Small intestine (tissue), 7 donors: ENCODE measurements around the gene PERM1. TPM values are rescaled to one million over a fixed set of nuclear protein-coding genes. Genes with fewer than 3 reads are reported as not detected.
"Not testable (repeated sequence)": the region's sequence is repeated elsewhere in the genome, so short reads cannot be mapped to it uniquely, and the experiment has no call there.

Source experiments
- DNase-seq, 2 donors: peaks; one replicate each; pipeline versions ENCODE4 v3.0.0 to v3.0.0-alpha.2; 2013
- FAIRE-seq: peaks from 2 replicates; lab custom pipeline; 2012; peaks lifted over from hg19 to GRCh38; lab: Jason Lieb, UNC
- H3K27ac ChIP-seq, 3 donors: one replicate each; pipeline ENCODE4 v1.5.1; 2013; ENCODE audit warnings: low read length in 2 of 3, mild to moderate bottlenecking in 2 of 3, control low read depth in 1 of 3, inconsistent platforms in 1 of 3, low read depth in 1 of 3, moderate library complexity in 1 of 3
- H3K27me3 ChIP-seq, 3 donors: one replicate each; pipeline ENCODE4 v1.6.1; 2013; ENCODE audit warnings: low read length in 3 of 3, inconsistent platforms in 1 of 3; ENCODE audit not compliant: control insufficient read depth in 3 of 3, insufficient read depth in 3 of 3
- H3K36me3 ChIP-seq, 3 donors: one replicate each; pipeline ENCODE4 v1.6.1; 2013; ENCODE audit warnings: low read length in 3 of 3, inconsistent platforms in 1 of 3, low read depth in 1 of 3, mild to moderate bottlenecking in 1 of 3, moderate library complexity in 1 of 3; ENCODE audit not compliant: control insufficient read depth in 3 of 3, insufficient read depth in 2 of 3
- H3K4me1 ChIP-seq, 3 donors: one replicate each; pipeline ENCODE4 v1.6.1; 2013; ENCODE audit warnings: low read length in 2 of 3, inconsistent platforms in 1 of 3, low read depth in 1 of 3, mild to moderate bottlenecking in 1 of 3, moderate library complexity in 1 of 3; ENCODE audit not compliant: control insufficient read depth in 3 of 3, insufficient read depth in 2 of 3
- H3K4me3 ChIP-seq, 3 donors: one replicate each; pipeline ENCODE4 v1.5.1; 2013; ENCODE audit warnings: low read length in 3 of 3, control low read depth in 1 of 3, inconsistent platforms in 1 of 3, low read depth in 1 of 3, mild to moderate bottlenecking in 1 of 3, moderate library complexity in 1 of 3
- H3K9me3 ChIP-seq, 2 donors: one replicate each; pipeline ENCODE4 v1.6.1; 2013; ENCODE audit warnings: low read depth in 1 of 2, low read length in 1 of 2; ENCODE audit not compliant: control insufficient read depth in 2 of 2, insufficient read depth in 1 of 2
- WGBS, 3 donors: extraction: QIAGEN DNeasy Blood & Tissue Kit; methylation state at CpG; one replicate each; pipeline ENCODE4 v1.1.7; 2013; 5-methylcytosine and 5-hydroxymethylcytosine counted together
- polyA plus RNA-seq, 4 donors: library from polyadenylated mRNA; stranded (reverse) in 3 of 4; unstranded in 1 of 4; fragments of 200-250 nt in 3 of 4; fragments of 120-200 nt in 1 of 4; gene quantifications; one replicate each; pipeline versions ENCODE4 v1.2.1 to v1.2.3, GENCODE V29; 2013
- donor health status: healthy with polysubstance abuse.
- donor health status: control.
- donor health status: control.
- donor health status: Bipolar disorder and iron deficiency.
- donor health status: healthy.

PERM1 gene
- polyA plus RNA-seq, 4 donors, result 0.22 to 1.6 (median 0.30) TPM; not detected in 1

GRCh38 chr1:979744-980072 is 2.2 kb downstream of the PERM1 start:
- 76 to 93% (median 89%) methylated on average over 9 of the region's 9 CpGs for WGBS, 3 donors

DNA sequence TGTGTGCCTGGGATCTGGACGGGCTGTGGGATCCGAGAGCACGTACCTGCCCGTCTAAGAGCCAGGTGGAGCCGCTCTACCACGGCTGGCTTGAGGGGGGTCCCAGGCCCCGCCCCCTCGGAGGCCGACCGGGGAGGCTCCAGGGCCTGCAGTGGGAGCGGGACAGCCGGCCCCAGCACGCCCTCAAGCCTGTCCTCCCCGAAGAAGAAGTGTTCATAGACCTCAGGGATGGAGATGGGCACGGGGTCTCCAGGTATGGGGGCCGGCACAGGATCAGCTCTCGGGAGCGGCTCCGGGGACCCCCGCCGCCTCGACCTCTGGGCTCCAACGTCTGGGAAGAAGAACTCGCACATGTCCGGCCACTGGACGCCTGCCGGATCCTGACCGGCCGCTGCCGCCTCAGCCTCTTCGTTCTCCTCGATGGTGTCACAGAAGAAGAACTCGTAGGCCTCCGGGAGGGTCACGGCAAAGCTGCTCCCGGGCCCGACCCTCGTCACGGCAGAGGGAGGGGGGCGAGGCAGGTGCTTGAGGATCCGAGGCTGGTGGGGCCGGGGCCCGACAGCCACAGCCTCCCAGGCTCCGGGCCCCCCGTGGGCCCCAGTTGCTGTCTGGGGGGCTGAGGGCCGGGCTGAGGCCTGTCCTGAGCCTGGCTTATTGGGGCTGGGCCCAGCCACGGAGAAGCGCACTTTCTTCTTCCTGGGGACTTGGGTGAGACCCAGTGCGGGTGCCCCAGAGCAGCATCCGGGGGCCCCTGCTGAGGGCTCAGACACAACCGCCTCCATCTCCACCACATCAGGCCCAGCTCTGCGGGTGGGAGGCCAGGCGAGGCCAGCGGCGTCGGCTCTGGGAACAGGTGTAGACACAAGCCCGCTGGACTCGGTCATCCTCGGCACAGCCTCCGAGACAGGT is 2.8 kb downstream of the PERM1 start:
- peaks cover 0 to 52% (median 5%) of the 10 kb centered on the region in 3 donors for H3K27me3 ChIP-seq
- DNase-seq (no peak), FAIRE-seq (no peak)
- peaks cover 0 to 3% of the 10 kb centered on the region in 2 donors for H3K9me3 ChIP-seq
- H3K4me3 ChIP-seq, result no peak overlapping the region
- H3K36me3 ChIP-seq, result no peaks in the 10 kb centered on the region
- H3K4me1 ChIP-seq, result no peaks in the 10 kb centered on the region
- 86 to 89% (median 88%) methylated on average over 53 to 60 of the region's 60 CpGs for WGBS, 3 donors
- no peak overlapping the region for H3K27ac ChIP-seq

More at GRCh38 chr1:979744-980072, 2.2 kb downstream of the PERM1 start:
- Histone ChIP-seq H3K27me3 (peaks cover 0 to 50% (median 5%) of the 10 kb centered on the region in 3 donors), H3K36me3 (no peaks in the 10 kb centered on the region), H3K9me3 (peaks cover 0 to 3% of the 10 kb centered on the region in 2 donors), H3K27ac (no peak overlapping the region), H3K4me3 (no peak overlapping the region), H3K4me1 (no peaks in the 10 kb centered on the region)
- DNase-seq (no peak), FAIRE-seq (no peak)

GRCh38 chr1:978069-978834 is 3.6 kb downstream of the PERM1 start:
- Histone ChIP-seq H3K4me1 (no peaks in the 10 kb centered on the region), H3K4me3 (no peak overlapping the region), H3K27me3 (peaks cover 0 to 48% (median 5%) of the 10 kb centered on the region in 3 donors), H3K27ac (no peak overlapping the region), H3K36me3 (no peaks in the 10 kb centered on the region), H3K9me3 (peaks cover 0 to 3% of the 10 kb centered on the region in 2 donors)
- DNase-seq (no peak), FAIRE-seq (no peak)
- 74 to 86% (median 81%) methylated on average over 40 to 44 of the region's 44 CpGs for WGBS, 3 donors

DNA sequence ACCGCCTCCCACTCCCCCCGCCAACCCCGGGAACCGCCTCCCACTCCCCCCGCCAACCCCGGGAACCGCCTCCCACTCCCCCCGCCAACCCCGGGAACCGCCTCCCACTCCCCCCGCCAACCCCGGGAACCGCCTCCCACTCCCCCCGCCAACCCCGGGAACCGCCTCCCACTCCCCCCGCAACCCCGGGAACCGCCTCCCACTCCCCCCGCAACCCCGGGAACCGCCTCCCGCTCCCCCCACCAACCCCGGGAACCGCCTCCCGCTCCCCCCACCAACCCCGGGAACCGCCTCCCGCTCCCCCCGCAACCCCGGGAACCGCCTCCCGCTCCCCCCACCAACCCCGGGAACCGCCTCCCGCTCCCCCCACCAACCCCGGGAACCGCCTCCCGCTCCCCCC is 5.1 kb downstream of the PERM1 start:
- H3K27me3 ChIP-seq, result peaks cover 0 to 45% (median 4%) of the 10 kb centered on the region in 3 donors
- H3K4me1 ChIP-seq, H3K27ac ChIP-seq, FAIRE-seq, H3K9me3 ChIP-seq, DNase-seq, H3K36me3 ChIP-seq, H3K4me3 ChIP-seq: not testable (repeated sequence)
- 57 to 63% (median 58%) methylated on average over 11 to 16 of the region's 39 CpGs for WGBS, 3 donors

DNA sequence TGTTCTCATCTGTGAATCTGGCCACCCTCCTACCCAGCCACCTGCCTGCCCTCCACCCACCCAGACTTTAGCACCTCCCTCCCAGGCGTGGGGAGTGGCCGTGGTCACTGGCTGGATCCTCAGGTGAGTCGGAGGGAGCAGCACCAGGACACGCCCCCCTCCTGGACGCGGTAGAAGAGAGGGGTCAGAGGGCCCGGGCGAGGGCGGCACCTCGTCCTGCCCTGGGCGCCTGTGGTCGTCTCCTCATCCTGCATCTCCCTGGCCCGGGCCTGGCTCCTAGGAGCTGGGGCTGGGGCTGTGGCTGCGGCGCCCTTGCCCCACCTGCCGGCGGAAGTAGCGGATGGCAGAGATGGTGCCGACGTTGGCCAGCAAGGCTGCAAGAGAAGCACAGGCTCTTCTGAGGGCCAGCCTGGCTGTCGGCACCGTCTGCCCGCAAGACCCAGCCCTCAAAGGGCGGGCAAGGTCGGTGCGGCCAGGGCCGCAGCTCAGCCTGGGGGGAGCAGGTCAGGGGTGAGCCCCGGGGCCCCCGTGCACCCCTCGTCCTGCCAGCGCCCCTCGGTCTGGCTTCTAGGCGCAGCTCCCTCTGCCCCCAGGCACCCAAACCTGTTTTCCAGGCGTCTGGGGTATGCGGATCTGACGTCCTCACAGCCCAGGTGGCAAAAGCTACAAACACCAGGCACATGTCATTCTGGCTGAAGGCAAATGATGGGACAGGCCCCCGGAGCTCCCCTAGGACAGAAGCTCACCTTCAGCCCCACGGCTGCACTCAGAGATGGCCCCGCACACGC is 5.8 kb downstream of the PERM1 start:
- Histone ChIP-seq H3K4me3 (peak overlapping the region in 2 of 3 donors; percentile 10 to 30), H3K4me1 (no peaks in the 10 kb centered on the region), H3K27me3 (peaks cover 0 to 45% (median 7%) of the 10 kb centered on the region in 3 donors), H3K27ac (no peak overlapping the region), H3K9me3 (peaks cover 0 to 3% of the 10 kb centered on the region in 2 donors), H3K36me3 (no peaks in the 10 kb centered on the region)
- FAIRE-seq (no peak), DNase-seq (peak; percentile 68 to 75)
- WGBS, 3 donors, result 1 to 6% (median 3%) methylated on average over 37 to 40 of the region's 40 CpGs

- no peak for DNase-seq
- 37 to 70% (median 41%) methylated on average over 9 of the region's 9 CpGs for WGBS, 3 donors
- no peak overlapping the region for H3K27ac ChIP-seq
Observed at GRCh38 chr1:975365-975764, 6.5 kb downstream of the PERM1 start.

GRCh38 chr1:974687-975328 is 7.1 kb downstream of the PERM1 start:
- Histone ChIP-seq H3K27ac (no peak overlapping the region), H3K27me3 (peaks cover 0 to 50% (median 10%) of the 10 kb centered on the region in 3 donors), H3K4me1 (no peaks in the 10 kb centered on the region), H3K36me3 (no peaks in the 10 kb centered on the region), H3K9me3 (peaks cover 0 to 3% of the 10 kb centered on the region in 2 donors), H3K4me3 (no peak overlapping the region)
- DNase-seq, result no peak
- no peak for FAIRE-seq
- 62 to 70% (median 69%) methylated on average over 17 of the region's 17 CpGs for WGBS, 3 donors

More at GRCh38 chr1:975365-975764, 6.5 kb downstream of the PERM1 start:
- H3K9me3 ChIP-seq, result peaks cover 0 to 3% of the 10 kb centered on the region in 2 donors
- H3K4me1 ChIP-seq, result no peaks in the 10 kb centered on the region
- H3K4me3 ChIP-seq, result no peak overlapping the region
- H3K36me3 ChIP-seq, result no peaks in the 10 kb centered on the region
- peaks cover 0 to 47% (median 9%) of the 10 kb centered on the region in 3 donors for H3K27me3 ChIP-seq
- no peak for FAIRE-seq
